Gastrocnemius medialis (tissue), 4 donors: ENCODE results near the gene CCDC85B. TPM values are rescaled to one million over a fixed set of nuclear protein-coding genes. Genes with fewer than 3 reads are reported as not detected.

Source experiments
- ATAC-seq, 2 donors: fragments of 150-250 bp; one replicate each; pipeline ENCODE4 v1.9.1; 2016
- DNase-seq, 2 donors: peaks; one replicate each; pipeline ENCODE4 v3.0.0-alpha.2; 2019
- H3K27ac ChIP-seq, 4 donors: fragments of 200-600 bp; sonication (generic); 1 replicate in 1 of 4; 2 replicates in 3 of 4; pipeline ENCODE4 v1.5.1; 2016 to 2018; ENCODE audit warnings: mild to moderate bottlenecking in 2 of 4, moderate library complexity in 1 of 4
- H3K27me3 ChIP-seq, 3 donors: fragments of 200-600 bp; sonication (generic) in 2 of 3; 1 replicate in 1 of 3; 2 replicates in 2 of 3; pipeline versions ENCODE4 v1.5.1 to v1.6.0; 2016 to 2019; ENCODE audit warnings: mild to moderate bottlenecking in 1 of 3, moderate library complexity in 1 of 3
- H3K36me3 ChIP-seq, 2 donors: fragments of 200-600 bp; sonication (generic) in 1 of 2; one replicate each; pipeline ENCODE4 v1.5.1; 2017 to 2018
- H3K4me1 ChIP-seq, 2 donors: fragments of 200-600 bp; sonication (generic) in 1 of 2; one replicate each; pipeline ENCODE4 v1.5.1; 2016 to 2017; ENCODE audit warnings: mild to moderate bottlenecking in 2 of 2
- H3K4me3 ChIP-seq, 4 donors: fragments of 200-600 bp; sonication (generic) in 3 of 4; 1 replicate in 1 of 4; 2 replicates in 3 of 4; pipeline ENCODE4 v1.5.1; 2016 to 2019; ENCODE audit warnings: mild to moderate bottlenecking in 2 of 4
- H3K9me3 ChIP-seq, 3 donors: fragments of 200-600 bp; sonication (generic) in 2 of 3; 1 replicate in 1 of 3; 2 replicates in 2 of 3; pipeline ENCODE4 v1.5.1; 2016 to 2019
- CTCF ChIP-seq, 5 experiments: fragments of 450-650 bp in 3 of 5; fragments of 200-600 bp in 2 of 5; sonication (generic) in 2 of 5; IDR thresholded peaks in 4 of 5; conservative IDR thresholded peaks in 1 of 5; 1 replicate in 4 of 5; 2 replicates in 1 of 5; pipeline ENCODE4 v1.5.1; 2016 to 2019; ENCODE audit warnings: antibody characterized with exemption in 5 of 5, mild to moderate bottlenecking in 3 of 5, moderate library complexity in 3 of 5
- POLR2A ChIP-seq, 2 donors: fragments of 450-650 bp; IDR thresholded peaks; one replicate each; pipeline ENCODE4 v1.6.1; 2017; ENCODE audit warnings: antibody characterized with exemption in 2 of 2, mild to moderate bottlenecking in 2 of 2, moderate library complexity in 2 of 2
- in situ Hi-C, 4 donors: fragments of 200-750 bp; cut with MboI; loops; one replicate each; pipeline versions ENCODE4 v1.15.0 to v1.8.0; 2017; ENCODE audit warnings: low sequenced_read_pairs in 4 of 4
- intact Hi-C: fragments of 100-400 bp; cut with DNase I; formaldehyde crosslinking; loops from one replicate; pipeline ENCODE4 v1.15.1; 2023; ENCODE audit warnings: low total_unique reads
- total RNA-seq, 4 donors: library from RNA; depleted of rRNA; stranded (reverse); fragments of >200 nt; gene quantifications; one replicate each; pipeline versions ENCODE4 v1.1.0 to v1.2.3, GENCODE V29; 2016

The CCDC85B gene
- total RNA-seq, 4 donors from 2014 or later: 25.4 to 81.3 (median 42.4) TPM

DNA sequence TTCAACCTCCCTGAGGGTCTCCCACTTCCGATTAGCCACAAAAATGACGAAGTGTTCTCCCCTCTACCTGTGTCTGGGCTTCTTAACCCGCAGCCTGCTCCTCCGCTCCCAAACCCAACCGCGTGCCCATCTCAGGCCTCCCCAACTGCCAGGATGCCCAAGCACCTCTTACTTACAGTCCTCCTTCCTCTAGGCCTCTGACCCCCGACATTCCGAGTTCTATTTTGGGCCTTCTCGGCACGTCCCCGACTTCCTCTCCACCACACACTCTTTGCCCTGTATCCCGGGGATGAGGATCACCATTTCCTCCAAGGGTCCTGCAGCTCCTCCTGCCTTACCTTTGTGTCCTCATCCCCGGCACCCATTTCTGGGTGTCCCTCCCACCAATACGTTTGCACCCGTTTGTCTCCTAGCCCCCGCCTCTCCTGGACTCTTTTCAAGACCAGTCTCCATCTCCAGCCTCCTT lies 30.6 kb upstream of the CCDC85B start:
- intact Hi-C loops (loop anchor here (1.0 to 5.0 kb wide), 8 partner anchors 13 to 622 kb away; partner anchors contain the start of genes AP5B1, DPP3, FIBP and KAT5), in situ Hi-C loops (no loop called here)
- DNase-seq (no peak), ATAC-seq (peak; percentile 4 to 12)
- Histone ChIP-seq H3K27ac (peak overlapping the region; percentile 95 to 99 (median 96)), H3K9me3 (no peaks in the 10 kb centered on the region), H3K36me3 (peaks cover 0 to 46% of the 10 kb centered on the region in 2 donors), H3K4me3 (peak overlapping the region; percentile 88 to 98 (median 90)), H3K27me3 (no peaks in the 10 kb centered on the region), H3K4me1 (peaks cover 32 to 37% of the 10 kb centered on the region in 2 donors)
- TF ChIP-seq POLR2A (IDR thresholded peaks at IDR 0.05) (no peak), CTCF (IDR thresholded peaks at IDR 0.05 in 4 of 5, conservative IDR thresholded peaks at IDR 0.05 in 1 of 5) (no peak)

DNA sequence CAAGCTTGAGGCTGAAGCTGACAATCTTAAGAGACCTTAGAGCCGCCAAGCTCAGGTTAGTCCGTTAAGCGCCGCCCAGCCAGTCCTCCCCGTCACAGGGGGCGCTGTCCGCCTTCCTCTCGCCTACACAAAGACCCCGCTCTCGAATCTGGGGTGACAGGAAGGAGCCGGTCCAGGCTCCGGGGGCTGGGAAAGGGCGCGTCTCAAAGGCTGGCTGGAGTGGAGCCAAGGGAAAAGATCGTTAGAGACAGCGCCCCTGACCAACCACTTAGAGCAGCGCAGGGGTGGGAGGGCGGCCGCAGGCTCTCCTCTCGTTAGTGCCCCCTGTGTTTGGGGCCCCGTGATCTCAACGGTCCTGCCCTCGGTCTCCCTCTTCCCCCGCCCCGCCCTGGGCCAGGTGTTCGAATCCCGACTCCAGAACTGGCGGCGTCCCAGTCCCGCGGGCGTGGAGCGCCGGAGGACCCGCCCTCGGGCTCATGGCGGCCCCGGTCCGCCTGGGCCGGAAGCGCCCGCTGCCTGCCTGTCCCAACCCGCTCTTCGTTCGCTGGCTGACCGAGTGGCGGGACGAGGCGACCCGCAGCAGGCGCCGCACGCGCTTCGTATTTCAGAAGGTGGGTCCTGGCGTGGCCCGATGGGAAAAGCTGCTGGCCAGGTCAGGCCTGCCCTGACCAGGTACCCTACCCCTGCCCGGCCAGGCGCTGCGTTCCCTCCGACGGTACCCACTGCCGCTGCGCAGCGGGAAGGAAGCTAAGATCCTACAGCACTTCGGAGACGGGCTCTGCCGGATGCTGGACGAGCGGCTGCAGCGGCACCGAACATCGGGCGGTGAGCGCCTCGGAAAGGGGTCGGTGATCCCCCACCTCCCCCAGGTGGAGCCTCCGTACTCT lies 30.0 kb upstream of the CCDC85B start, which contains the start of gene MUS81:
Gene MUS81 (plus strand): TSS at position 156 of the 887 bp plus-strand sequence. CDS start 321 bp downstream, at position 477.
- peaks cover 0 to 46% of the 10 kb centered on the region in 2 donors for H3K36me3 ChIP-seq
- H3K27ac ChIP-seq: peak within 1 kb of the TSS; percentile 95 to 99 (median 96)
- H3K27me3 ChIP-seq: no peaks in the 10 kb centered on the region
- DNase-seq (peak; percentile 94 to 97), ATAC-seq (peak; percentile 68 to 69)
- peaks cover 32 to 35% of the 10 kb centered on the region in 2 donors for H3K4me1 ChIP-seq
- peak within 1 kb of the TSS; percentile 88 to 98 (median 91) for H3K4me3 ChIP-seq
- TF ChIP-seq CTCF (IDR thresholded peaks at IDR 0.05 in 4 of 5, conservative IDR thresholded peaks at IDR 0.05 in 1 of 5) (peak; percentile 84 to 91 (median 90)), POLR2A (IDR thresholded peaks at IDR 0.05) (peak; percentile 76)
- in situ Hi-C loops (no loop called here), intact Hi-C loops (loop anchor here (1.0 to 2.0 kb wide), 2 partner anchors 13 to 100 kb away; partner anchors contain the start of gene SART1)
- H3K9me3 ChIP-seq: no peaks in the 10 kb centered on the region

DNA sequence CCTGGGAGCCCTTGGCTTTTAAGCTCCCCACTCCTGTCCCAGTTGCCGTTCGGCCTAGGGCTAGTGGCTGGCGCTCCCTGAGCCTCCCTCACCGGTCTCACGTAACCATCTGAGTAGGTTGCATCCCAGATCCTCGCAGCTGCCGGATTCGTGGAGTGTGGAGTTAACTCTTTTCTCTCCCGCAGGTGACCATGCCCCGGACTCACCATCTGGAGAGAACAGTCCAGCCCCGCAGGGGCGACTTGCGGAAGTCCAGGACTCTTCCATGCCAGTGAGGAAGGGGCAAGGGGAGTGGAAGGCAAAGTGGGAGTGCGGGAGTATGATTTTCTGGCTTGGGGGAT lies 29.3 kb upstream of the CCDC85B start:
- ATAC-seq: no peak
- Histone ChIP-seq H3K27ac (peak overlapping the region; percentile 95 to 99 (median 96)), H3K4me1 (peaks cover 28 to 29% of the 10 kb centered on the region in 2 donors), H3K27me3 (no peaks in the 10 kb centered on the region), H3K36me3 (peaks cover 0 to 46% of the 10 kb centered on the region in 2 donors), H3K9me3 (no peaks in the 10 kb centered on the region), H3K4me3 (peak overlapping the region; percentile 88 to 98 (median 90))
- TF ChIP-seq POLR2A (IDR thresholded peaks at IDR 0.05) (no peak), CTCF (IDR thresholded peaks at IDR 0.05 in 4 of 5, conservative IDR thresholded peaks at IDR 0.05 in 1 of 5) (no peak)
- in situ Hi-C loops (no loop called here), intact Hi-C loops (loop anchor here (2.0 kb wide), 1 partner anchor 100 kb away; the partner anchor contains the start of gene SART1)
- DNase-seq: peak in 1 of 2 donors; percentile 19

GRCh38 chr11:65861533-65862183 lies 28.8 kb upstream of the CCDC85B start:
- peak overlapping the region; percentile 95 to 99 (median 96) for H3K27ac ChIP-seq
- intact Hi-C loops: loop anchor here (2.0 kb wide), 1 partner anchor 99 kb away; the partner anchor contains the start of gene SART1
- no peak for ATAC-seq
- H3K9me3 ChIP-seq: no peaks in the 10 kb centered on the region
- in situ Hi-C loops: no loop called here
- H3K27me3 ChIP-seq: no peaks in the 10 kb centered on the region
- H3K36me3 ChIP-seq: peaks cover 0 to 51% of the 10 kb centered on the region in 2 donors
- peaks cover 23 to 24% of the 10 kb centered on the region in 2 donors for H3K4me1 ChIP-seq
- H3K4me3 ChIP-seq: peak overlapping the region; percentile 88 to 98 (median 90)
- DNase-seq: peak in 1 of 2 donors; percentile 13
- TF ChIP-seq CTCF (IDR thresholded peaks at IDR 0.05 in 4 of 5, conservative IDR thresholded peaks at IDR 0.05 in 1 of 5) (no peak), POLR2A (IDR thresholded peaks at IDR 0.05) (no peak)
